ENCODE results near the gene GRK1. TPM values are rescaled to one million over a fixed set of nuclear protein-coding genes. Genes with fewer than 3 reads are reported as not detected.
"Not testable (repeated sequence)": the region's sequence is repeated elsewhere in the genome, so short reads cannot be mapped to it uniquely, and the experiment has no call there.

GRK1 gene
- polyA plus RNA-seq, 1 experiment, result not detected

GRCh38 chr13:113621498-113621897 is 45.5 kb upstream of the GRK1 start:
- H3K27ac ChIP-seq (ENCODE audit: low read depth, low read length); H3K4me3 ChIP-seq (ENCODE audit: low read depth, low read length); CTCF ChIA-PET; POLR2A ChIA-PET; H3K9me3 ChIP-seq (ENCODE audit: control insufficient read depth, insufficient read depth, low read length); DNase-seq (ENCODE audit: low read depth, low spot score); H3K27me3 ChIP-seq (ENCODE audit: control insufficient read depth, insufficient read depth, low read length): not testable (repeated sequence)
- peak; percentile 30; the same call in 1 of the 2 replicates for TF ChIP-seq CTCF (IDR thresholded peaks at IDR 0.05; ENCODE audit: low read depth, low read length)

- CTCF ChIA-PET, result not testable (repeated sequence)
Observed at GRCh38 chr13:113621986-113622550, 45.0 kb upstream of the GRK1 start.

DNA sequence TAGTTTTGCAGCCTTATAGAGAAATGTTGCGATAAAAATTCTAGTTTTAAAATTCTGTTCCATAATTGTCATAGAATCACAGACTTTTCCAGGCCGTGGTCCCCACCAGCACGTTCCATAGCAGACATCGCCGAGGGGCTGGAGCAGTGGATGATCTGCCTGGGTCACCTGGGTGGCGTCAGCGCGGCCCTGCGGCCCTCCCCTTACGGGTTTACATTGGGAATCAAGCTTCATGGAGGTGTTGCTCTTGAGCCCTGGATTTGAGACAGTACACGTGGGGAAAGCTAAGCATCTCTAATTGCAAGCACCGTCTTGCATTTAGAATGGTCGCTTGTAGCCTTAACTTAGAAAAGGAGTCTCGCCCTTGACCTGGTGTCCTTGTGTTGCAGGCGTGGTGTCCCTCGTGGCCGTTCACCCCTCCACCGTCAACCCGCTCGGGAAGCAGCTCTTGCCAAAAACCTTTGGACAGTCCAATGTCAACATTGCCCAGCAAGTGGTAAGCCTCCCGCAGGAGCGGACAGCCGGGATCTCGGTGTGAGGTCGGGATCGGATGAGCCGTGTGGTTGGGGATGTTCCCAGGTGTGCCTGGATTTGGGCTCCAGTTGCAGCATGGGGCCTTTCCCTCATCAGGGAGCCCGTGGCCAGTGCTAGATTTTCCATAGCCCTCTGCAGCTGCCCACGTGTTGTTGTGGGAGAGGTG is 44.1 kb upstream of the GRK1 start:
- DNase-seq (ENCODE audit: low read depth, low spot score), result no peak
- Histone ChIP-seq H3K27ac (ENCODE audit: low read depth, low read length) (no peak overlapping the region), H3K4me3 (ENCODE audit: low read depth, low read length) (no peak overlapping the region), H3K9me3 (ENCODE audit: control insufficient read depth, insufficient read depth, low read length) (peaks cover 3% of the 10 kb centered on the region; the same call in 1 of the 2 replicates), H3K27me3 (ENCODE audit: control insufficient read depth, insufficient read depth, low read length) (no peaks in the 10 kb centered on the region)
- CTCF ChIA-PET, result no interaction called here
- POLR2A ChIA-PET, result no interaction called here
- TF ChIP-seq CTCF (IDR thresholded peaks at IDR 0.05; ENCODE audit: low read depth, low read length), result no peak

More at GRCh38 chr13:113621986-113622550, 45.0 kb upstream of the GRK1 start:
- H3K27me3 ChIP-seq (ENCODE audit: control insufficient read depth, insufficient read depth, low read length); H3K9me3 ChIP-seq (ENCODE audit: control insufficient read depth, insufficient read depth, low read length); H3K4me3 ChIP-seq (ENCODE audit: low read depth, low read length); POLR2A ChIA-PET; H3K27ac ChIP-seq (ENCODE audit: low read depth, low read length); DNase-seq (ENCODE audit: low read depth, low spot score): not testable (repeated sequence)

DNA sequence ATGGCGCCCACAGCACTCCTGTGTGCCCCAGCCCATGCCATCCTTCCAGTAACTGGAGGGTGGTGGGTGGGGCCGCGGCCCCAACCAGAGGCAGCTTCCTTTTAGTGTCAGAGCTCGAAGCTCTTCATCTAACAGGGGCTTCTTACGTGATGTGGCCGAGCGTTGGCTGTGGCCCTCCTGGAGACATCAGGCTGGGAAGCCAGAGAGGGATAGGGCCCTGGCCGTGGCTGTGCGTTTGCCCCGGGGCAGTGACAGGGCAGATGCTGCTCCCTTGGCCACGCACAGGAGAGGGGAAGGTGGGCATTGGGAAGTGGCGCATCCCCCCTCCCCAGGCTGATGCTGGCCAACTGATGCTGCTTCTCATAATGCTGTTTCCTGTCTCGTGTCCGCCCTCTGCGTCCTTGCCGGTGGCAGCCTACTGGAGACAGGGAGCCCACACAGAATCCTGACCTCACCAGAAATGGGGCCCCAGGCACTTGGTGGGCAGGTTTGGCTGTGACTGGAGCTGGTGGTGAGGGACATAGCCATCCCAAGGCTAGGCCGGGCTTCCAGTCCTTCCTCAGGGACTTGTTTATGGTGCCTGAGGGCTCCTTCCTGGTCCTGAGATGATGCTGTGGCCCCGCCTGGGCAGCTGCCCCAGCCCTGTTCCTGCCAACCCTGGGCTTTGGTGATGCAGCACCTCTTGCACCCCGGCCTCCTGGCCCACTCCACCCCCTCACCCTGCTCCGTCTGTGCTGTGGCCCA is 43.4 kb upstream of the GRK1 start:
- TF ChIP-seq CTCF (IDR thresholded peaks at IDR 0.05; ENCODE audit: low read depth, low read length), result no peak
- no peaks in the 10 kb centered on the region for H3K27me3 ChIP-seq (ENCODE audit: control insufficient read depth, insufficient read depth, low read length)
- ChIA-PET POLR2A (no interaction called here), CTCF (no interaction called here)
- no peak for DNase-seq (ENCODE audit: low read depth, low spot score)
- H3K27ac ChIP-seq (ENCODE audit: low read depth, low read length), result no peak overlapping the region
- no peak overlapping the region for H3K4me3 ChIP-seq (ENCODE audit: low read depth, low read length)
- H3K9me3 ChIP-seq (ENCODE audit: control insufficient read depth, insufficient read depth, low read length), result peaks cover 3% of the 10 kb centered on the region; the same call in 1 of the 2 replicates

DNA sequence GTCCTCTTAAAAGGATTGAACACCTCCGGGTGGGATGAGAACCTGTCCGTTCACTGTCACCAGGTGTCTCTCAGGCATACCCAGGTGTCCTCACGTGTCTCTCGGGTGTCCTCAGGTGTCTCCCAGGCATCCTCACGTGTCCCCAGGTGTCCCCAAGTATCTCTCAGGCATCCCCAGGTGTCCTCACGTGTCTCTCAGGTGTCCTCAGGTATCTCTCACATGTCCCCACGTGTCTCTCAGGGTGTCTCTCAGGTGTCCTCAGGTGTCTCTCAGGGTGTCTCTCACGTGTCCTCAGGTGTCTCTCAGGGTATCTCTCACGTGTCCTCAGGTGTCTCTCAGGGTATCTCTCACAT is 42.8 kb upstream of the GRK1 start:
- Histone ChIP-seq H3K27me3 (ENCODE audit: control insufficient read depth, insufficient read depth, low read length) (no peaks in the 10 kb centered on the region), H3K4me3 (ENCODE audit: low read depth, low read length) (no peak overlapping the region), H3K27ac (ENCODE audit: low read depth, low read length) (no peak overlapping the region), H3K9me3 (ENCODE audit: control insufficient read depth, insufficient read depth, low read length) (peaks cover 3% of the 10 kb centered on the region; the same call in 1 of the 2 replicates)
- ChIA-PET POLR2A (no interaction called here), CTCF (no interaction called here)
- DNase-seq (ENCODE audit: low read depth, low spot score), result no peak
- no peak for TF ChIP-seq CTCF (IDR thresholded peaks at IDR 0.05; ENCODE audit: low read depth, low read length)

- DNase-seq (ENCODE audit: low read depth, low spot score), result not testable (repeated sequence)
Observed at GRCh38 chr13:113624640-113625304, 42.2 kb upstream of the GRK1 start.

More at GRCh38 chr13:113624640-113625304, 42.2 kb upstream of the GRK1 start:
- POLR2A ChIA-PET; H3K27ac ChIP-seq (ENCODE audit: low read depth, low read length); H3K9me3 ChIP-seq (ENCODE audit: control insufficient read depth, insufficient read depth, low read length); CTCF ChIA-PET; H3K4me3 ChIP-seq (ENCODE audit: low read depth, low read length); H3K27me3 ChIP-seq (ENCODE audit: control insufficient read depth, insufficient read depth, low read length): not testable (repeated sequence)

Data from AG04450 (cell line).